ENCODE data around the gene ECI2.
"Not testable (repeated sequence)": the region's sequence is repeated elsewhere in the genome, so short reads cannot be mapped to it uniquely, and the experiment has no call there.

Gene ECI2

GRCh38 chr6:4112366-4112765 is 23.0 kb downstream of the ECI2 start:
- Histone ChIP-seq H3K36me3 (replicated peaks in 1 of 2; ENCODE audit: control insufficient read depth in 2 of 2, insufficient read depth in 2 of 2, low read length in 2 of 2) (peaks cover 2 to 28% of the 10 kb centered on the region in 2 donors), H3K9me3 (replicated peaks in 1 of 2; ENCODE audit: control insufficient read depth in 2 of 2, insufficient read depth in 1 of 2, low read depth in 1 of 2, low read length in 2 of 2) (peaks cover 0 to 12% of the 10 kb centered on the region in 2 donors), H3K27ac (replicated peaks; ENCODE audit: low read length) (no peak overlapping the region), H2AK5ac (ENCODE audit: low read depth, low read length) (no peak overlapping the region), H3K27me3 (ENCODE audit: control insufficient read depth in 3 of 3, insufficient read depth in 3 of 3, low read depth in 1 of 3, low read length in 3 of 3) (peaks cover 0 to 10% (median 0%) of the 10 kb centered on the region in 3 experiments), H3K4me1 (ENCODE audit: control insufficient read depth in 2 of 2, insufficient read depth in 1 of 2, low read depth in 1 of 2, low read length in 2 of 2) (no peaks in the 10 kb centered on the region), H3K23ac (ENCODE audit: low read depth, low read length, poor library complexity) (no peak overlapping the region), H3K4ac (ENCODE audit: low read length) (no peak overlapping the region), H4K8ac (ENCODE audit: low read depth, low read length) (no peak overlapping the region), H3K9ac (ENCODE audit: low read depth, low read length, poor library complexity) (no peak overlapping the region), H2BK5ac (ENCODE audit: low read length) (no peak overlapping the region), H3K14ac (ENCODE audit: low read length) (no peak overlapping the region), H2BK15ac (ENCODE audit: low read length) (no peak overlapping the region), H2AFZ (ENCODE audit: low read length) (no peak overlapping the region), H3K4me2 (ENCODE audit: insufficient read depth, low read length, poor library complexity, severe bottlenecking) (no peak overlapping the region), H3K79me1 (ENCODE audit: low read depth, low read length) (no peaks in the 10 kb centered on the region), H2BK120ac (ENCODE audit: low read depth, low read length) (no peak overlapping the region), H3K18ac (ENCODE audit: low read length) (no peak overlapping the region), H4K91ac (ENCODE audit: low read depth, low read length, poor library complexity) (no peak overlapping the region), H3K4me3 (ENCODE audit: low read length in 2 of 2) (no peak overlapping the region), H2BK12ac (ENCODE audit: low read length) (no peak overlapping the region)
- WGBS, 2 donors (ENCODE audit: extremely low coverage in 2 of 2, insufficient read length in 2 of 2, insufficient replicate concordance in 1 of 2): no CpG with 5 or more reads among the region's 3 CpGs
- DNase-seq (ENCODE audit: low spot score): no peak

- H4K91ac ChIP-seq (ENCODE audit: low read depth, low read length, poor library complexity); H2BK12ac ChIP-seq (ENCODE audit: low read length); H2BK15ac ChIP-seq (ENCODE audit: low read length); H3K27ac ChIP-seq (replicated peaks; ENCODE audit: low read length); H2AK5ac ChIP-seq (ENCODE audit: low read depth, low read length); H3K14ac ChIP-seq (ENCODE audit: low read length); H3K4ac ChIP-seq (ENCODE audit: low read length); H3K9ac ChIP-seq (ENCODE audit: low read depth, low read length, poor library complexity); H3K23ac ChIP-seq (ENCODE audit: low read depth, low read length, poor library complexity); H2BK5ac ChIP-seq (ENCODE audit: low read length); H3K36me3 ChIP-seq (replicated peaks in 1 of 2; ENCODE audit: control insufficient read depth in 2 of 2, insufficient read depth in 2 of 2, low read length in 2 of 2); H3K79me1 ChIP-seq (ENCODE audit: low read depth, low read length); H3K18ac ChIP-seq (ENCODE audit: low read length); H3K4me1 ChIP-seq (ENCODE audit: control insufficient read depth in 2 of 2, insufficient read depth in 1 of 2, low read depth in 1 of 2, low read length in 2 of 2); H3K4me3 ChIP-seq (ENCODE audit: low read length in 2 of 2); DNase-seq (ENCODE audit: low spot score); H4K8ac ChIP-seq (ENCODE audit: low read depth, low read length); H3K4me2 ChIP-seq (ENCODE audit: insufficient read depth, low read length, poor library complexity, severe bottlenecking); H2AFZ ChIP-seq (ENCODE audit: low read length); H2BK120ac ChIP-seq (ENCODE audit: low read depth, low read length): not testable (repeated sequence)
- Histone ChIP-seq H3K9me3 (replicated peaks in 1 of 2; ENCODE audit: control insufficient read depth in 2 of 2, insufficient read depth in 1 of 2, low read depth in 1 of 2, low read length in 2 of 2) (peaks cover 0 to 12% of the 10 kb centered on the region in 2 donors), H3K27me3 (ENCODE audit: control insufficient read depth in 3 of 3, insufficient read depth in 3 of 3, low read depth in 1 of 3, low read length in 3 of 3) (peaks cover 0 to 21% (median 0%) of the 10 kb centered on the region in 3 experiments)
- no CpG with 5 or more reads among the region's 4 CpGs for WGBS, 2 donors (ENCODE audit: extremely low coverage in 2 of 2, insufficient read length in 2 of 2, insufficient replicate concordance in 1 of 2)
Observed at GRCh38 chr6:4109363-4109815, 26.0 kb downstream of the ECI2 start.

GRCh38 chr6:4108561-4109093 is 26.7 kb downstream of the ECI2 start:
- Histone ChIP-seq H3K4me2 (ENCODE audit: insufficient read depth, low read length, poor library complexity, severe bottlenecking) (no peak overlapping the region), H3K4me1 (ENCODE audit: control insufficient read depth in 2 of 2, insufficient read depth in 1 of 2, low read depth in 1 of 2, low read length in 2 of 2) (no peaks in the 10 kb centered on the region), H3K14ac (ENCODE audit: low read length) (no peak overlapping the region), H3K4me3 (ENCODE audit: low read length in 2 of 2) (no peak overlapping the region), H3K36me3 (replicated peaks in 1 of 2; ENCODE audit: control insufficient read depth in 2 of 2, insufficient read depth in 2 of 2, low read length in 2 of 2) (no peaks in the 10 kb centered on the region), H4K91ac (ENCODE audit: low read depth, low read length, poor library complexity) (no peak overlapping the region), H4K8ac (ENCODE audit: low read depth, low read length) (no peak overlapping the region), H2BK15ac (ENCODE audit: low read length) (no peak overlapping the region), H2AFZ (ENCODE audit: low read length) (no peak overlapping the region), H2AK5ac (ENCODE audit: low read depth, low read length) (no peak overlapping the region), H3K27ac (replicated peaks; ENCODE audit: low read length) (no peak overlapping the region), H3K9me3 (replicated peaks in 1 of 2; ENCODE audit: control insufficient read depth in 2 of 2, insufficient read depth in 1 of 2, low read depth in 1 of 2, low read length in 2 of 2) (peaks cover 0 to 10% of the 10 kb centered on the region in 2 donors), H3K9ac (ENCODE audit: low read depth, low read length, poor library complexity) (no peak overlapping the region), H2BK12ac (ENCODE audit: low read length) (no peak overlapping the region), H3K23ac (ENCODE audit: low read depth, low read length, poor library complexity) (no peak overlapping the region), H2BK120ac (ENCODE audit: low read depth, low read length) (no peak overlapping the region), H2BK5ac (ENCODE audit: low read length) (no peak overlapping the region), H3K4ac (ENCODE audit: low read length) (no peak overlapping the region), H3K18ac (ENCODE audit: low read length) (no peak overlapping the region), H3K79me1 (ENCODE audit: low read depth, low read length) (no peaks in the 10 kb centered on the region), H3K27me3 (ENCODE audit: control insufficient read depth in 3 of 3, insufficient read depth in 3 of 3, low read depth in 1 of 3, low read length in 3 of 3) (peaks cover 0 to 21% (median 0%) of the 10 kb centered on the region in 3 experiments)
- no CpG with 5 or more reads among the region's 9 CpGs for WGBS, 2 donors (ENCODE audit: extremely low coverage in 2 of 2, insufficient read length in 2 of 2, insufficient replicate concordance in 1 of 2)
- no peak for DNase-seq (ENCODE audit: low spot score)

GRCh38 chr6:4107873-4108272 is 27.5 kb downstream of the ECI2 start:
- no peak overlapping the region for H3K23ac ChIP-seq (ENCODE audit: low read depth, low read length, poor library complexity)
- H3K9me3 ChIP-seq (replicated peaks in 1 of 2; ENCODE audit: control insufficient read depth in 2 of 2, insufficient read depth in 1 of 2, low read depth in 1 of 2, low read length in 2 of 2): peaks cover under 1 to 8% of the 10 kb centered on the region in 2 donors
- no peak overlapping the region for H4K91ac ChIP-seq (ENCODE audit: low read depth, low read length, poor library complexity)
- no peak for DNase-seq (ENCODE audit: low spot score)
- no peak overlapping the region for H3K14ac ChIP-seq (ENCODE audit: low read length)
- H3K18ac ChIP-seq (ENCODE audit: low read length): no peak overlapping the region
- H3K4ac ChIP-seq (ENCODE audit: low read length): no peak overlapping the region
- peaks cover 0 to 24% (median 0%) of the 10 kb centered on the region in 3 experiments for H3K27me3 ChIP-seq (ENCODE audit: control insufficient read depth in 3 of 3, insufficient read depth in 3 of 3, low read depth in 1 of 3, low read length in 3 of 3)
- no peak overlapping the region for H2AK5ac ChIP-seq (ENCODE audit: low read depth, low read length)
- H3K4me2 ChIP-seq (ENCODE audit: insufficient read depth, low read length, poor library complexity, severe bottlenecking): no peak overlapping the region
- no peak overlapping the region for H2BK5ac ChIP-seq (ENCODE audit: low read length)
- H3K4me1 ChIP-seq (ENCODE audit: control insufficient read depth in 2 of 2, insufficient read depth in 1 of 2, low read depth in 1 of 2, low read length in 2 of 2): no peaks in the 10 kb centered on the region
- no peak overlapping the region for H2BK15ac ChIP-seq (ENCODE audit: low read length)
- no peak overlapping the region for H2BK120ac ChIP-seq (ENCODE audit: low read depth, low read length)
- no peaks in the 10 kb centered on the region for H3K36me3 ChIP-seq (replicated peaks in 1 of 2; ENCODE audit: control insufficient read depth in 2 of 2, insufficient read depth in 2 of 2, low read length in 2 of 2)
- H3K9ac ChIP-seq (ENCODE audit: low read depth, low read length, poor library complexity): no peak overlapping the region
- no peak overlapping the region for H3K27ac ChIP-seq (replicated peaks; ENCODE audit: low read length)
- H2AFZ ChIP-seq (ENCODE audit: low read length): no peak overlapping the region
- H4K8ac ChIP-seq (ENCODE audit: low read depth, low read length): no peak overlapping the region
- no peak overlapping the region for H2BK12ac ChIP-seq (ENCODE audit: low read length)
- no CpG with 5 or more reads among the region's 2 CpGs for WGBS, 2 donors (ENCODE audit: extremely low coverage in 2 of 2, insufficient read length in 2 of 2, insufficient replicate concordance in 1 of 2)
- H3K79me1 ChIP-seq (ENCODE audit: low read depth, low read length): no peaks in the 10 kb centered on the region
- H3K4me3 ChIP-seq (ENCODE audit: low read length in 2 of 2): no peak overlapping the region
